Activated CD4-positive, alpha-beta T cell treated with anti-CD3 and anti-CD28 coated beads for 36 hours (primary cell): ENCODE measurements around the gene TMEM86B. TPM values are rescaled to one million over a fixed set of nuclear protein-coding genes. Genes with fewer than 3 reads are reported as not detected.
A peak's percentile ranks its signal among the peaks of the same experiment; 100 is the strongest.

ENCODE experiments used
- ATAC-seq: fragments of 200-7000 bp; cut with Tn5 transposase; one replicate; pipeline ENCODE4 v1.10.0; 2021; ENCODE audit warnings: mild to moderate bottlenecking, moderate library complexity
- CTCF ChIA-PET: fragments of 350-600 bp; sonication (Branson Sonifier 250); formaldehyde crosslinking; loops from one replicate; lab custom pipeline; 2021; ENCODE audit warnings: antibody characterized with exemption; lab: Charles Lee
- POLR2A ChIA-PET: fragments of 350-600 bp; sonication (Branson Sonifier 250); formaldehyde crosslinking; loops from one replicate; lab custom pipeline; 2021; ENCODE audit warnings: antibody characterized with exemption, inconsistent platforms; lab: Charles Lee
- DNase-seq: peaks from one replicate; pipeline ENCODE4 v3.0.0-alpha.2; 2020
- H3K27ac Mint-ChIP-seq: one replicate; pipeline ENCODE4 v1.8.0; 2021; ENCODE audit warnings: mixed read lengths
- H3K27me3 Mint-ChIP-seq: one replicate; pipeline ENCODE4 v1.8.0; 2021; ENCODE audit warnings: mixed read lengths
- H3K36me3 Mint-ChIP-seq: one replicate; pipeline ENCODE4 v1.8.0; 2021; ENCODE audit warnings: low read depth, mixed read lengths
- H3K4me1 Mint-ChIP-seq: one replicate; pipeline ENCODE4 v1.8.0; 2021; ENCODE audit warnings: mixed read lengths
- H3K4me3 Mint-ChIP-seq: one replicate; pipeline ENCODE4 v1.8.0; 2021; ENCODE audit warnings: mild to moderate bottlenecking, moderate library complexity, mixed read lengths
- H3K9me3 Mint-ChIP-seq: one replicate; pipeline ENCODE4 v1.8.0; 2021; ENCODE audit warnings: low read depth, mixed read lengths
- intact Hi-C, 2 experiments: fragments of 100-400 bp; cut with DNase I in 1 of 2; cut with micrococcal nuclease in 1 of 2; formaldehyde crosslinking; loops; one replicate each; pipeline versions ENCODE4 v1.14.2 to v1.15.1; 2022 to 2024; cut with DNase I, micrococcal nuclease
- total RNA-seq, 2 experiments: library from RNA; stranded (reverse); gene quantifications; one replicate each; pipeline ENCODE4 v1.2.3, GENCODE V29; 2021

TMEM86B gene
- total RNA-seq, 2 experiments from 2014 or later = 4.9 to 9.0 TPM

DNA sequence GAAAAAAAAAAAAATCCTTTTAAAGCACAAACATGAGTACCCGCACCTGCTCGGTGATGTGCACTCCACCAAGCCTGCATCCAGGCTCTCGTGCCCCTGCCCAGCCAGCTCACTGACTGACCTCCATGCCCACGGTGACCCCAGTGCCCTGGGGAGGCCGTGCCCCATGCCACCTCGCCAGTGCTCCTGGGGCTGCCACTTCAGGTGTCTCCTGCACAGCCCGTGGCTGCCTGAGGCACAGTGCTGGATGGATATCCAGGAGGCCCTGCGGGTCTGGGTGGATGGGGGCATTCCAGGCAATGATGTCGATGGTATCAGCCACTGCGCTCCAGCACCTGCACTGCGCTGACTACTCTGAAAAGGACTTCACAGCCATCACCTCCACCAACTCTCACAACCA is 21.3 kb upstream of the TMEM86B start:
- DNase-seq (no peak), ATAC-seq (no peak)
- Mint-ChIP-seq H3K4me1 (peaks cover 46% of the 10 kb centered on the region), H3K9me3 (no peaks in the 10 kb centered on the region), H3K4me3 (no peak overlapping the region), H3K27ac (no peak overlapping the region), H3K36me3 (peaks cover 42% of the 10 kb centered on the region), H3K27me3 (no peaks in the 10 kb centered on the region)
- ChIA-PET POLR2A (no interaction called here), CTCF (interaction anchor here (0.7 kb wide), 1 partner anchor 332 kb away, joined by 3 read pairs; no protein-coding TSS in a partner anchor)
- intact Hi-C loops = loop anchor here in 1 of 2 experiments (10.0 kb wide), 1 partner anchor 1065 kb away; the partner anchor contains the start of gene ZSCAN5A

DNA sequence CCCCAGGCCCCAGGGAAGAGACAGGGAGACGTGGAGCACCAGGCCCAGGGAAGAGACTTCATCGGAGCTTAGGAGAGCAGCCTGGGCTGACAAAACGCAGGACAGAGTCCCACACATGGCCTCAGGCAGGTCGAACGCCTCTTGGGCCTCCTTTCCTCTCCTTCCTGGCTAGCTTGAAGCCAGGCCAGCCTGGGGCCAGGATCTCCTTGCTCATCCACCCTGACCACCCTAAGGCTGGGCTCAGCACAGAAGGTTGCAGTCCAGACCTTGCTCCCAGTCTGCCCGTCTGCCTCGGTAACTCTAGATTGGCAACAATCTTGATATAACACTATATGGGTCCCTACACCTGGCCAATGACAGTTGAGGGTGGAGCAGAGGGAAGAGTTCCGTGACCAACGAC is 20.1 kb upstream of the TMEM86B start:
- ATAC-seq (no peak), DNase-seq (no peak)
- ChIA-PET CTCF (no interaction called here), POLR2A (no interaction called here)
- Mint-ChIP-seq H3K36me3 (peaks cover 43% of the 10 kb centered on the region), H3K4me3 (no peak overlapping the region), H3K9me3 (no peaks in the 10 kb centered on the region), H3K27me3 (no peaks in the 10 kb centered on the region), H3K4me1 (peaks cover 46% of the 10 kb centered on the region), H3K27ac (peak overlapping the region; percentile 51)
- intact Hi-C loops = no loop called here

DNA sequence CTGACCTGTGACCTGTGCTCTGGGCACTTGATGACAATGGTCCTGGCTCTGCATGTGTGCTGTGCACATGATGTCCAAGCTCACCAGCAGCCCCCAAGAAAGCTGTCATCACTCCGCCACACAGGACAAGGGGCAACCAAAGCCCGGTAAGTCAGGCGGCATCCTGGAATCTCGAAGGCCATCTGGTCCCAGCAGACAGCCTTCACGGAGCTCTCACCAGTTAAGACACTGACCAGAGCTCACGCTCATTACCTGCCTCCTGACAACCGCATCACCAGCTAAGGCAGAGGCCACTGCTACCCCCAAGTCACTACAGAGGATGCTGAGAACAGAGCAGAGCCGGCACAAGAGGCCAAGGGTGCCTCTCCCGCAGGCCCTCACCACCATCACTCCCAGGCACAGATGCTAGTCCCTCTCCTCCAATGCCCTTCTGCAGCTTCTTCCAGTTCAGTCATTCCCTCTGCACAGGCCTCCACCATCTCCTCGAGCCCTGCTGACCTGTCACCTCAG is 19.7 kb upstream of the TMEM86B start:
- DNase-seq = no peak
- ChIA-PET POLR2A (no interaction called here), CTCF (no interaction called here)
- no peak for ATAC-seq
- intact Hi-C loops = no loop called here
- Mint-ChIP-seq H3K4me1 (peaks cover 42% of the 10 kb centered on the region), H3K9me3 (no peaks in the 10 kb centered on the region), H3K27me3 (no peaks in the 10 kb centered on the region), H3K36me3 (peaks cover 41% of the 10 kb centered on the region), H3K27ac (no peak overlapping the region), H3K4me3 (no peak overlapping the region)

DNA sequence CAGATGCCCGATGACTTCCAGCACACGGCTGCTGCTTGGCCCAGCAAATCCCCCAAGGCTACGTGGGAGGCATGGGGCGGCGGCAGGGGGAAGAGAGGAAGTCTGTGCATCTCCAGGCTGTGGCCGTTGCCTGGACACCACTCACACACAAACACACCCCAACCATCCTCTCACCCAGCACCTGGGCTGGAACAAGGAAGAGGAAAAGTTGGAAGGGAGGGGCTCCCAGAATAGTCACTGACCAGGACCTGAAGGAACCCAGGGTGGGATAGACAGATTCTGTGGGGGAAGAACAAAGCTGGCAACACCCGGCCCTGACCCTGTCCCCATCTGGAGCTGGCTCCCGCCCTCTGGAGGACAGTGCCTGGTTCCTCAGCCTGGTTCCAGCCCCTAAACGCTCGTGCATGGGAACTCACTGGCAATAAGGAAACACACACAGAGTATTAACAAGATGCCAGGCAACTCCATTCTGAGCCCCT is 19.1 kb upstream of the TMEM86B start:
- CTCF ChIA-PET = no interaction called here
- intact Hi-C loops = no loop called here

DNA sequence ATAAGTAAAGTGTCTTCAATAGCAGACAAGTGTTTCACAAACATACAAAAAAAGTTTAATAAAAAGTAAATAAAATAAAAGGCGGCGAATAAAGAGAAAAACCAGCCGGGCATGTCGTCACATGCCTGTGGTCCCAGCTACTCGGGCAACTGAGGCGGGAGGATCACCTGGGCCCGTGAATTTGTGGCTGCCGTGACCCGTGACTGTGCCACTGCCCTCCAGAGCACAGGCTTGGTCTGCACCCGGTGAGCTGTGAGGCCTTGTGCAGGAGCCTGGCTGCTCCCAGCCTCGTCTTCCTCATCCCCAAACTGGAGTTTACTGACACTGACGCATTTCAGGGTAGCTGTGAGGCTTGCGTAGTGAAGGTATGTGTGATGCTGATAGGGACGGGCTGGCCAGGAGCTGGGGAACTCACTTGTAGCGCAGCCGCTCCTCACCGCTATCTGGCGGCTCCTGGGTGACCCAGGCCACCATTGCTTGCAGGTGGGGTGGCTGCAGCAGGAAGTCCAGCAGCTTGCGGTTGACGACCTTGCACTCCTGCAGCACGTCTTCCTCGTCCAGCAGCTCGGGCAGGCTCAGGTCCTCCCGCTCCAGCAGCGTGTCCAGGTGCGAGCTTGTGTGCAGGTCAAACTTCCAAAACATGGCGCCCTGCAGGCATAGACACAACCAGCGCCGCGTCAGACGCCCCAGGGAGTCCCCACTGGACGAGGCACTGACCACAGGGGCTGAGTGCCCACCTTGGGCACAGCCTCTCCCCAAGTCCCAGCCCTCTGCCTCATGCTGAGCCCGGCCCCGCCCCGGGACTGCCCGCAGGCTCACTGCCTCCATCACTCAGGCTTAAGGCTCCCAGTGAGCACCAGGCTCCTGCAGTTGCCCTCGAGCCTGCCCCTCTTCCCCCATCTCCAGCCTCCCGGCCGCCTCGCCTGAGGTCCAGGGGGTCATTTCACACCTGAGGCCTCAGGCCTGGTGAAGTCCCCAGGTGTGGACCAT is 18.2 kb upstream of the TMEM86B start:
- no peak overlapping the region for H3K4me3 Mint-ChIP-seq
- H3K27ac Mint-ChIP-seq = no peak overlapping the region
- intact Hi-C loops = no loop called here
- no peak for ATAC-seq
- POLR2A ChIA-PET = interaction anchor here (1.5 kb wide), 1 partner anchor 7 kb away, joined by 5 read pairs; no protein-coding TSS in a partner anchor
- H3K4me1 Mint-ChIP-seq = peaks cover 29% of the 10 kb centered on the region
- no peaks in the 10 kb centered on the region for H3K27me3 Mint-ChIP-seq
- H3K9me3 Mint-ChIP-seq = no peaks in the 10 kb centered on the region
- H3K36me3 Mint-ChIP-seq = peaks cover 40% of the 10 kb centered on the region
- DNase-seq = no peak
- CTCF ChIA-PET = no interaction called here

More for the DNA sequence above, 19.1 kb upstream of the TMEM86B start:
- Mint-ChIP-seq H3K9me3 (no peaks in the 10 kb centered on the region), H3K36me3 (peaks cover 43% of the 10 kb centered on the region), H3K27me3 (no peaks in the 10 kb centered on the region), H3K27ac (no peak overlapping the region), H3K4me3 (no peak overlapping the region), H3K4me1 (peaks cover 38% of the 10 kb centered on the region)
- DNase-seq = no peak
- POLR2A ChIA-PET = no interaction called here
- no peak for ATAC-seq

- intact Hi-C loops = no loop called here
- no peak overlapping the region for H3K4me3 Mint-ChIP-seq
- H3K9me3 Mint-ChIP-seq = no peaks in the 10 kb centered on the region
- peaks cover 15% of the 10 kb centered on the region for H3K4me1 Mint-ChIP-seq
- POLR2A ChIA-PET = interaction anchor here (1.5 kb wide), 1 partner anchor 9 kb away, joined by 5 read pairs; no protein-coding TSS in a partner anchor
- DNase-seq = no peak
- peaks cover 36% of the 10 kb centered on the region for H3K36me3 Mint-ChIP-seq
- no peak for ATAC-seq
- no peak overlapping the region for H3K27ac Mint-ChIP-seq
- H3K27me3 Mint-ChIP-seq = no peaks in the 10 kb centered on the region
- CTCF ChIA-PET = interaction anchor here (1.0 kb wide), 1 partner anchor 11 kb away, joined by 3 read pairs; no protein-coding TSS in a partner anchor
Measured at GRCh38 chr19:55245236-55245904, 16.8 kb upstream of the TMEM86B start.

DNA sequence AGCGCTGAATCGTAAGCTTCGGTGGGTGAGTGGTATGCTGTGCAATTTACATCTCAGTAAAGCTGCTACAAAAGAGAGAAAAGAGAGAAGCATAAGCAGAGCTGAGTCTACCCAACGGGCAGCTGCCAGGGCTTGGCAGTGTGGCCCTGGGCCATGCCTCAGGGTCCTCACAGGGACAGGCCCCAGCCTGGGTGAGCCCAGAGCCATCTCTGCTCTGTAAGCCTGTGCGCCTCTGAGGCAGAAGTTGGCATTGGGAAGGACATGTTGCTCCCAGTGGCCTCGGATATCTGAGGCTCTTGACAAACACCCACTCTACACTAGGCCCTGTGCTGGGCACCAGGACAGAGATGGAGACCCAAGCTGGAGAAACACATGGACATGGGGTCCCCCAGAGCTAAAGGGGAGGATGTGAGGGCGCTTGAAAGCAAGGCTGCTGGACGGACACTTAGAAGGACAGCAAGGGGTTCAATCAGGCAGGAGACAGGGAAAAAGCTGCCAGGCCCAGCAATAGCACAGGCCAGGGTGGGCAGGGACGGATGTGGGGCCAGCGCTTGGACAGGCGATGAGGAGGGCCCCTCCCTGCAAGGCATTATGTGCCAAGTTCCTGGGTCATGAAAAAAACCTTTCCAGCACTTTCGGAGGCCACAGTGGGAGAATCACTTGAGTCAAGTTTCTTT is 15.6 kb upstream of the TMEM86B start:
- CTCF ChIA-PET = interaction anchor here (1.0 kb wide), 1 partner anchor 10 kb away, joined by 3 read pairs; no protein-coding TSS in a partner anchor
- Mint-ChIP-seq H3K4me3 (no peak overlapping the region), H3K4me1 (peaks cover 14% of the 10 kb centered on the region), H3K27ac (no peak overlapping the region), H3K36me3 (peaks cover 37% of the 10 kb centered on the region), H3K9me3 (no peaks in the 10 kb centered on the region), H3K27me3 (no peaks in the 10 kb centered on the region)
- POLR2A ChIA-PET = no interaction called here
- intact Hi-C loops = no loop called here
- ATAC-seq = no peak
- no peak for DNase-seq

GRCh38 chr19:55242517-55242916 is 14.0 kb upstream of the TMEM86B start:
- Mint-ChIP-seq H3K9me3 (no peaks in the 10 kb centered on the region), H3K27me3 (no peaks in the 10 kb centered on the region), H3K4me1 (peaks cover 2% of the 10 kb centered on the region), H3K4me3 (no peak overlapping the region), H3K27ac (peak overlapping the region; percentile 17), H3K36me3 (peaks cover 44% of the 10 kb centered on the region)
- POLR2A ChIA-PET = no interaction called here
- CTCF ChIA-PET = no interaction called here
- DNase-seq = no peak
- intact Hi-C loops = no loop called here
- peak; percentile 57 for ATAC-seq

DNA sequence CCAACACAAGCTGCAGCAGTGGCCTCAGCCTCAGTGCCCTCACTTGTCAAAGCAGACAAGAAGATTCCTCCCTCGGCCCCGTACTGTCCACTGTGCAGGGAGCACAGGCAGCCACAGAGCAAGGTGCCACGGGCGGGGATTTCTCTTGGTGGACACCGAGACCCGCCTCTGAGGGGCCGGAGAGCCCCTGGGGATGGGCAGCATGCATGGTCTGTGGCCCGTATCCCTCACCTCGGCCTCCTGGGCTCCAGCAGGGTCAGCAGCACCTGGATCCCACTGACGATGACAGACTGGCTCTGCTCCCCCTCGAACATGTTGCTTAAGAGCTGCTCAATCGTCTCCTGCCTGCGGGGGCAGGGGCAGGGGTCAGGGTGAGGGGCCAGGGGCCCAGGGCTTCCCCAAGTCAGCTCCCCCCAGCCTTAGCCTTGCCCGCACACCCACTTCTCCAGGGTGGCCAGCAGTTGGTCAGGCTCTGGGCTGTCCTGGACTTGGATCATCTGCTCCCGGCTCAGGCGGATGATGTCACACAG is 13.4 kb upstream of the TMEM86B start:
- no peak overlapping the region for H3K4me3 Mint-ChIP-seq
- H3K27ac Mint-ChIP-seq = no peak overlapping the region
- no peak for ATAC-seq
- H3K27me3 Mint-ChIP-seq = no peaks in the 10 kb centered on the region
- DNase-seq = no peak
- peaks cover 49% of the 10 kb centered on the region for H3K36me3 Mint-ChIP-seq
- no peaks in the 10 kb centered on the region for H3K9me3 Mint-ChIP-seq
- POLR2A ChIA-PET = no interaction called here
- intact Hi-C loops = no loop called here
- H3K4me1 Mint-ChIP-seq = peaks cover 2% of the 10 kb centered on the region
- CTCF ChIA-PET = no interaction called here

DNA sequence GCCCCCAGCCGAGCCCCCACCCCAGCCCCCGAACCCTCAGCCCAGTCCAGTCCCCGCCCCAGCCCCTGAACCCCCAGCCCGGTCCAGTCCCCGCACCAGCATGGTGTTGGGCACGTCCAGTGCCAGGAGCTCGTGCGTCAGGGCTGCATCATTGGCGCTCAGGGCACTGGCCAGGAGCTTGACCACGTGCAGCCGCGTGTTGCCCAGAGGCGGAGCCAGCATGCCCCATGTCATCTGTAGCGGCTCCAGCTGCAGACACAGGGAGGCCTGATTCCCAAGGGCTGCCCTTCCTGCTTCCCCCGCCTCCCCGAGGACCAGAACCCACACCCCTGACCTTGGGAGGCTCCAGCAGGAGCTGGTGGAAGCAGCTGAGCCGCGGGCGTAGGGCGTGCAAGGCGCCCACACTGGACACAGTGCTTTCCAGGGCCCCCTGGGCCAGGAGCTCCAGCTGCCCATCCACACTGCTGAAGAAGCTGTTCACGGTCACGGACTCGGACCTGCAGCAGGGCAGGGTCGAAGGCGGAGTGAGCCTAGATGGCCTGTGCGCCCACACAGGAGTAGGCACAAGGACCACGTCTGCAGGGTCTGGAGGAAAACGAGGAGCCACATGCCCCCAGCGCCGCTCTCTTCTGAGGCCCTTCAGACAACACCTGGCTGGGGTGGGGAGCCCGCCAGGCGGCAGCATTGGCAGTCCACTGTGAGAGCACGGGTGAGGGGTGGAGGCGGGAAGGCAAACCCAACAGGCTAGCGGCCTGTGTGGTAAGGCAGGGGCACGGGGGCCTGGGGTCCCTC is 12.8 kb upstream of the TMEM86B start:
- Mint-ChIP-seq H3K27me3 (no peaks in the 10 kb centered on the region), H3K36me3 (peaks cover 55% of the 10 kb centered on the region), H3K27ac (no peak overlapping the region), H3K4me3 (no peak overlapping the region), H3K4me1 (peaks cover 2% of the 10 kb centered on the region), H3K9me3 (no peaks in the 10 kb centered on the region)
- intact Hi-C loops = no loop called here
- no peak for DNase-seq
- ChIA-PET POLR2A (no interaction called here), CTCF (no interaction called here)
- no peak for ATAC-seq
